Stimulated activated CD4-positive, alpha-beta T cell treated with anti-CD3 and anti-CD28 coated beads, TNF-alpha, amount 100 ng/mL, for 1 hour (primary cell): Measurements from ENCODE around the gene SOHLH1.
"Not testable (repeated sequence)": the region's sequence is repeated elsewhere in the genome, so short reads cannot be mapped to it uniquely, and the experiment has no call there.

ENCODE experiments used
- DNase-seq, 3 donors: peaks; one replicate each; pipeline ENCODE4 v3.0.0-alpha.2; 2020; ENCODE audit warnings: low read depth in 3 of 3, low spot score in 1 of 3

Gene SOHLH1

DNA sequence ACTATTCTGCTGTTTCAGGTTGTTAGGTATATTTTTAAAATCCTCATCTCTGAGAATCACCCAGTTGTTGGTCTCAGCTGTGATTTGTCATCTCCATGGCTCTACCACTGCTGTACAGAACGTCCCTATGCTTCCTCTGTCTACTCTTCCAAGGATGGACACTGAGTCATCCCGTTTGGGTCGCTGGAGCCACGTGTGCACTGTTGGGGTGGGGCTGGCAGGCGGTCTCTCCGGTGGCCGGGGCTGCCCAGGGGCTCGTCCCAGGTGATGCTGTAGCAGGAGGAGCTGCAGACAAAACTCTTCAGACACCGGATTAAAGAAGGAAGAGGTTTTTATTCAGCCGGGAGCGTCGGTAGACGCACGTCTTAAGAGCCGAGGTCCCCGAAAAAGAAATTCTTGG, 19.2 kb downstream of the SOHLH1 start:
- DNase-seq = no peak

DNA sequence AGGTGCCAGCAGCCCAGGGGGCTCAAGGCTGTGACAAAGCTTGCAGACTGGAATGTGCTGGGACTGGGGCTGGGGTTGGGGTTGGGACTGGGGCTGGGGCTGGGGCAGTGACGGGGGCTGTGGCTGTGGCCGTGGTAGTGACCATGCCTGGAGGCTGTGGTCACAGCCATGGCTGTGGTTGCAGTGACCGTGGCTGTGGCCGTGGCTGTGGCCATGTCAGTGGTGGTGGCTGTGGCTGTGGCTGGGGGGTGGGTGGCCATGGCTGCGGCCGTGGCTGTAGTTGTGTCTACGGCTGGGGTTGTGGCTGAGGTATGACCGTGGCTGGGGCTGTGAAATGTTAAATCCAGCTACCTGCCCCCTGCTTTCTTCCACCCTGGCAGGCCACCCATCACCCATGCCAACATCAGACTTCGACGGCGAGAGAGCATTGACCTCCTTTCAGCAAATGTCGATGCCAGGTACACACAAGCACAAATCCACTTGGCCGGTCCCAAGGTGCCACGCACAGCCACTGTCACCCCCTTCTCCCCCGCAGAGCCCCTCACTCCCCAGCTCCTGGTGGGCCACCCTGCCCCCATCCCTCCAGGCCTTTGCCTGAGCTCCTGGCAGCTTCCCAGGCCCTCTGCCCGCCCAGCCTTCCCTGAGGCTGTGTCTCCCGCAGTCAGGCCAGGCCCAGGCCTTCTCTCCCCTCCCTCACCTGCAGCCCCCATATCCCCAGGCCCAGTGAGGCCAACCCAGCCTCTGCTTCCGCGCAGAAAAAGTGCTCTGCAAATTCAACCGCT, 20.9 kb downstream of the SOHLH1 start:
- no peak for DNase-seq

DNA sequence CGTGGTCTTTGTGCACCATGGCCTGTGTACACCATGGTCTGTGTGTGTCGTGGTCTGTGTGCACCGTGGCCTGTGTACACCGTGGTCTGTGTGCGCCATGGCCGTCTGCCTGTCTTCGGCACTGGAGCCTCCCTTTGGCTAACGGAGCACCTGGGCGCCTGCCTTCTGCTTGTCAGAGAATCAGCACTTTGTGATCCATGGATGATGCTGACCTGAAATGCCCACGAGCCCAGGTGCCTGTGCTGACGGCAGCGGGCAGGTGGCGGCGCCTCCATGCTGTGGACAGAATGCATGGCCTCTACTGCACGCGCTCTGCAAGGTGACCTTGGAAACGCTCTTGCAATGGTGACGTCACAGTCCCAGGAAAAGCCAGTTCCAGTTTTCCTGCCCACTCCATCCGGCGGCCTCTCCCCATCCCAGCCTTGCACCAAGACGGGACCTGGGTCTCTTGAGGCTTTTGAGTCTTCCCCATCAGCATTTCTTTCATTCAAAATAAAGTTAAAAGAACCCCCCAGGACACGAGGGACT, 21.6 kb downstream of the SOHLH1 start:
- no peak for DNase-seq

DNA sequence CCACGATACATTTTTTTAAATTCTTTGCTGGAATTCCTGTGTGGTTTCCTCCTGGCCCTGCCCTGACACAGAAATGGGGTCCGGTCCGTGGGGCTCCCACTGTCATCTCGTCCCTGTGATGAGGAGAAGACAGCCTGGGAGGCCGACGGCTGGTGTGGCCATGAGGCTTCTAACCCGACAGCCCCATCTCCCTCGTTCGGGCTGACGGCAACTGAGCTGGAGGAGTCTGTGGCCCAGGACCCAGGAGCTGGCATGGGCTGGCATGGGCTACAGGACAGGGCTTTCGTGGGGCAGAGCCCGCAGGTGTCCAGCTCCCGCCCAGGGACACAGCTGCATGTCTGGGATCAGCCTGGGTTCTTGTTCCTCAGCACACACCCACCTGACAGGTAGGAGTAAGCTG, 22.4 kb downstream of the SOHLH1 start:
- no peak for DNase-seq

DNA sequence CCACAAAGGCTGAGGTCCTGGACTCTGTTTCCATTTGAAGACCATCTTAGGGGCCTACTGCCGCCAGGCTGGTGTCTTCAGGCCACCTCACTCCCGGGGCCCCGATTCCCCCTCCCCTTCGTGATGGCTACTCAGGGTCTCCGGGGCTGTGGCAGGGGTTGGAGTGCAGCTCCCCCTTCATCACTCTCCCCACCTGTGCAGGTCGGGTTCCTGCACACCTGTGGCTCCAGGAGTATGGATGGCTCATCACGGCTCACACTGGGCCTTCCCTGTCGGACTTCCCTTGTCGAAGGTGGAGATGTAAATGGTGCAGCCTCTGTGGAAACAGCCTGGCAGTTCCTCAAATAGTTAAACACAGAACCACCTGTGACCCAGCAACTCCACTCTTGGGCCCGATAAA, 24.3 kb downstream of the SOHLH1 start:
- DNase-seq = no peak

DNA sequence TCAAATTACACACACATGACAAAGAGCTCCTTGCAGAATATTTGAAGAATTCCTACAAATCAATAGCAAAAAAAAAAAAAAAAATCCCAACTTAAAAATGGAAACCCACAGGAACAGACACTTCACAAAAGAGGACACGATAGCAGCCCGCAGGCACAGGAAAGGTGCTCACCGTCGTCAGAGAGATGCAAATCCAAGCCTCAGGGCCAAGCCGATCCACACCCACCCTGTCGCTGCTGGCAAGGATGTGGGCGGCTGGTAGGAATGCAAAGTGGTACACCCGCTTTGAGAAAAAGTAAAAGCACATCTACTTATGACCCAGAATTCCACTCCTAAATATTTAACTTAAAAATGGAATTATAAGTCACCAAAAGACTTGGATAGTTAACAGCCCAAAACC, 25.3 kb downstream of the SOHLH1 start:
- no peak for DNase-seq

DNA sequence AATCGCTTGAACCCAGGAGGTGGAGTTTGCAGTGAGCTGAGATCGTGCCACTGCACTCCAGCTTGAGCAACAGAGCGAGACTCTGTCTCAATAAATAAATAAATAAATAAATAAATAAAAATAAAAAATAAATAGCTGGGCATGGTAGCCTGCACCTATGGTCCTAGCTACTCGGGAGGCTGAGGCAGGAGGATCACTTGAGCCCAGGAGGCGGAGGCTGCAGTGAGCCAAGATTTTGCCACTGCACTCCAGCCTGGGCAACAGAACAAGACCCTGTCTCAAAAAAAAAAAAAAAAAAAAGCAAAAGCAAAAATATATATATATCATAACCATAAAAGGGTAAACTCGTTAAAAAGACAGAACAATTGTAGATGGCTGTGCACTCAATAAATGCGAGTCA, 26.5 kb downstream of the SOHLH1 start:
- DNase-seq = not testable (repeated sequence)

DNA sequence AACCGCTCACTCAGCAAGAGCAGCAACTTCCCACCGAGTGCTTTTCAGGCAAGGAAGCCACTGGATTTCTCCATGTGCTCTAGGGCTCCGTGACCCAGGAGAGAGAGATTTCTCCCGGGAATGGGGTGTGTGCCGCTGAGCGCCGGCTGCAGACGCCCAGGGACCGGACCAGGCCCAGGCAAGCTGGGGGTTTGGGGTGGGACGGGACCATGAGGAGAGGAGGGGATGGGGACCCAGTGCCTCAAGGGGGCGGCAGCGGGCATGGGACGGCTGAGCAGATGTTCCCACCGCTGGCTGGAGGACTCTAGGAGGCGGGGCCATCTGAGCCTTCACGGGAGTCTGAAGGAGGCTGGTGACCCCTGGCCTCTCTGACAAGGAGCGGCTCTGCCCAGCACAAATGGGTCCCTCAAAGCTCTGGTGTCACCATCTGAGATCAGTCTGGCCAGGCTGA, 27.7 kb downstream of the SOHLH1 start:
- DNase-seq = no peak

DNA sequence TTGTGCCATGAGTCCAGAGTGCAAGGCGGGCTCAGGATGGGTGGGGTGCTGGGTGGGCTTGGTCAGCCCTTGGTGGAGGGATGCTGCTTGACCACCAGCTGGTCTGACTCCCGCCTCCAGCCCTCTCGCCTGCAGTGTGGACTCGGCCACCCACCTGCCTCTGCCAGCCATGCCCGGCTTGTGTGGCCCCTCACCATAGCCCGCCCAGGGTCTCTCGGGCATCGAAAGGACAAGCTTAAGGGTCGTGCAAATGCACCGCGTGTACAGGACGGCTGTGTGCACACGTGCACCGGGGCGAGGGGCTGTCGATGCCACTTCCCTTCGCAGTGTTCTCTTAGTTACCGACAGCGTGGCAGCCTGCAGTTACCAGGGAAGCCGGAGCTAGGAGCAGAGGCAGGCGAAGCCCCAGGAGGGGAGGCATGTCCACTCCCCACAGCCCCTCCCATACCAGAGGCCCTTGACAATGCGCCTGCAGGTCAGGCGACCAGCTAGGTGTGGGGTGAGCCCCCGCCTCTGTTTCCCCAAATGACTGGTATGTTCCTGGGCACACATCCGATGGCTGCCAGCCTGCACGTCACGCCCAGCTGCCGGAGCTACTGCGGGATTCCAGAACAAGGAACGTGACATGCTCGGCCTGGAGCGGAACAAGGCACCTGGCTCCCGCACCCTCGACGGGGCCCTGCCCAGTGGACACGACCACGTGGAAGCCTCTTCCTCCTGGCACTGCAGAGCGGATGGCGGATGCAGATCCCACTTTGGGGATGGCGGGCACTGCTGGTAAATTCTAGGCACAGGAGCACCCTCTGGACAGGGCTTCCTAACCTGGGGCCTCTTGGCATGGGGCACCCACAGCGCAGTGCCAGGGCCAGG, 28.3 kb downstream of the SOHLH1 start:
- DNase-seq = no peak

DNA sequence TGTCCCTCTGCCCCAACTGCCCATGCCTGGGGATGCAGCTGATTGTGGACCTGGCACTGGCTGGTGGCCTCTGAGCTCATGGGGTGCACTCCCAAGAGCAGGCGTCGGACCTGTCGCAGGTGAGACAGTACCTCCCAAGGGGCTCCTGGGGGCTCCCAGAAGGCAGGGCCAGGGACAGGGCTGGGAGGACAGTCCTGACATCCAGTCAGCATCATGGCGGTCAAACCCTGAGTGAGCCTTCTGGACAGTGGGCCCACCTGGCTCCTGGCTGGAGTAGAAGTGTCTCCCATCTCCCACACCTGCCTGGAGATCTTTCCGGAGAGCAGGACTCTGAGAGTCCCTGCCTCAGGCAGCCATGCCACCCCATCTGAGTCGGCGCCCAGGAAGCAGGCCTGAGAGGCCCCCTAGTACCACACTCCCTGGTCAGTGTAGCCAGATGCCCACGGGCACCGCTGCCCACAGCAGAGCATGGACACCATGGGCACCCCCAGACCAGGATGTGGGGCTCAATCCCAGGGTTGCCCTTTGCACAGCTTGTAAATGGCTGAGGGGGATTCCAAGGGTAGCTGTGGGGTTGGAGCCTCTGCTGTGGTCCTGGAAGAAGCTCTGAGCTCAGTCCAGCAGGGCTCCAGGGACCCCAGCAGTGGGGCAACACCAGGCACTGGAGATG, 29.5 kb downstream of the SOHLH1 start:
- no peak for DNase-seq

DNA sequence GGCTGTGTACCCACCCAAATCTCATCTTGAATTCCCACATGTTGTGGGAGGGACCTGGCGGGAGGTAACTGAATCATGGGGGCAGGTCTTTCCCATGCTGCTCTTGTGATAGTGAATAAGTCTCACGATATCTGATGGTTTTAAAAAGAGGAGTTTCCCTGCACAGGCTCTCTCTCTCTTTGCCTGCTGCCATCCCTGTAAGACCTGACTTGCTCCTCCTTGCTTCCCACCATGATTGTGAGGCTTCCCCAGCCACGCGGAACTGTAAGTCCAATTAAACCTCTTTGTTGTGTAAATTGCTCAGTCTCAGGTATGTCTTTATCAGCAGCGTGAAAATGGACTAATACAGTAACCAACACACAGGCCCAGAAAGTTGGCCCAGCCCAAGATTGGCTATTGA, 30.3 kb downstream of the SOHLH1 start:
- not testable (repeated sequence) for DNase-seq

DNA sequence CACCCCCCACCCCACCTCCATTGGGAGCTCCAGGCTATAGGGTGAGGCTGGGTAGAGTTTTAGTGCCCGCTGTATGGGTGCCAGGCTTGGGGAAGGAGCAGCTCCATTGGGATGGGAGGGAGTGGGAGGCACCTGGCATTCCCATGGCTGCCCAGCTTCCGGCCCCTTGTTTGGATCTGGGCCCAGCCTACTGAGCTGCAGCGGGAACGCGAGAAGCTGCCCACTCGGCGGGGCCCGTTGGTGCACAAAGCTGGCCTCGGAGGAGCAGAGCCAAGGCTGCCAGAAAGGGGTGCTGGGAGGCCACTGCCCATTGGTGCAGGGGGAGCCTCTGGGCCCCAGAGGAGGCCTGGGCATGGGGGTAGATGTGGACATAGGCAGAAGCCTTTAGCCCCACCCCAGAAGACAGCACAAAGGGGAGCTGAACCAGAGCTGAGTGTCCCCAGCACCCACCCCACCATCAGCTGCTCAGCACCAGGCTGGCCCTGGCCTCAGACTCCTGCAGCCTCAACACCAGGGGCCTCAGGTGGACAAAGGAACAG, 31.7 kb downstream of the SOHLH1 start:
- DNase-seq = no peak

DNA sequence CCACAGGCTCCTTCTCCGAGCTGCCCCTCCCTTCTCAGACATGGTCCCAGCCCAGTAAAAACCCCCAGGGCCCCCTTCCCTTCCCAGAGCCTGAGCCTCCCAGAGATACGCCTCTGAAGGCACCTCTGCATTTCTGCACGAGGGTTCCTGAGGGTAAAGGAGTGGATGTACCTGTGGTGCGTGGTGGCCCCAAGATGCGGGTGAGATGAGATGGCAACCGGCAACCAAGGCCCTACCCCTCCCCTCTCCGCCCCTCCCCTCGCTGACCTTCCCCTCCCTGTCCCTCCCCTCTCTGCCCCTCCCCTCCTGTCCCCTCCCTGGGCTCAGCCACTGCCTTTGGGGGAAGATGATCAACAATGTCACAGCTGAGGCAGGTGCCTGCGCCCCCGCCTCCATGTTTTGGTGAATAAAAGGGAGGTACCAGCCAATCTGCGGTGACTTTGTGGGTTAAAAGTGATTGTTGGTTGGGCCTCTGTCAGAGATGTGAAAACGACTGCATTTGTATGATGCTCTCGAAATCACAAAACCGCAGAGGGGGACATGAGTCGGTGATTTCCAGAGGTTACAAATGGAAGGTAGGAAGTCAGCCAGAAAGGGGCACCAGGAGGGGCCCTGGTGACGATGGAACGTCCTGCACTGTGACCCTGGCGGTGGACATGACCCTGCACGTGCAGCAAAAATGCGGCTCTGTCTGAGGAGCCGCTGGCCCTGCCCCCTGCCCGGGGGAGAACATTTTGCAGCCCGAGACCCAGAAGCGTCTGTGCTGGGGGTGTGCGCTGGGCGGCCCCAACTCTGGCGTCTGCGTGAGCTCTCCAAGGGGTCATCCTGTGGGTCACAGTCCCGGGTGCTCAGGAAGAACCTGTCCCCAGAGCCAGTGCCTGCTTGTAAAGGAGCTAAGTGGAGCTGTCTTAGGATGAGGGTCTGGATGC, 32.5 kb downstream of the SOHLH1 start:
- DNase-seq = no peak

DNA sequence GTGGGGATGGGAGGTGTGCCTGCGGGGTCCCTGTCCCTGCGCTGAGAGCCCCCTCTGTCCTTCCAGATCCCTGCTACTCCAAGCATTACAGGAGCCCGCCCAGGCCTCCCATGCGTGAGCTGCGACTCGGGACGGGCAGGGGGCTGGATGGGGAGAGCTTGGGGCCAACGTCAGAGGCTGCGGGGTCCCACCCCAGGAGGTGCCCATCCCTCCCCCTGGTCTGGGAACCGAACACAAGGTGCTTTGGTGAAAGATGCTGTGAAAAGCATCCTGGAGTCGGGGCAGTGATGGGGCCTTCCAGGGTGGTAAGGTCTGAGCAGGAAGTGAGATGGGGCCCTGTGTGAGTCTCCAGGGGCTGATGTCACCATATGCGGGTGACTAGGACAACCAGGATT, 33.5 kb downstream of the SOHLH1 start:
- DNase-seq = no peak

DNA sequence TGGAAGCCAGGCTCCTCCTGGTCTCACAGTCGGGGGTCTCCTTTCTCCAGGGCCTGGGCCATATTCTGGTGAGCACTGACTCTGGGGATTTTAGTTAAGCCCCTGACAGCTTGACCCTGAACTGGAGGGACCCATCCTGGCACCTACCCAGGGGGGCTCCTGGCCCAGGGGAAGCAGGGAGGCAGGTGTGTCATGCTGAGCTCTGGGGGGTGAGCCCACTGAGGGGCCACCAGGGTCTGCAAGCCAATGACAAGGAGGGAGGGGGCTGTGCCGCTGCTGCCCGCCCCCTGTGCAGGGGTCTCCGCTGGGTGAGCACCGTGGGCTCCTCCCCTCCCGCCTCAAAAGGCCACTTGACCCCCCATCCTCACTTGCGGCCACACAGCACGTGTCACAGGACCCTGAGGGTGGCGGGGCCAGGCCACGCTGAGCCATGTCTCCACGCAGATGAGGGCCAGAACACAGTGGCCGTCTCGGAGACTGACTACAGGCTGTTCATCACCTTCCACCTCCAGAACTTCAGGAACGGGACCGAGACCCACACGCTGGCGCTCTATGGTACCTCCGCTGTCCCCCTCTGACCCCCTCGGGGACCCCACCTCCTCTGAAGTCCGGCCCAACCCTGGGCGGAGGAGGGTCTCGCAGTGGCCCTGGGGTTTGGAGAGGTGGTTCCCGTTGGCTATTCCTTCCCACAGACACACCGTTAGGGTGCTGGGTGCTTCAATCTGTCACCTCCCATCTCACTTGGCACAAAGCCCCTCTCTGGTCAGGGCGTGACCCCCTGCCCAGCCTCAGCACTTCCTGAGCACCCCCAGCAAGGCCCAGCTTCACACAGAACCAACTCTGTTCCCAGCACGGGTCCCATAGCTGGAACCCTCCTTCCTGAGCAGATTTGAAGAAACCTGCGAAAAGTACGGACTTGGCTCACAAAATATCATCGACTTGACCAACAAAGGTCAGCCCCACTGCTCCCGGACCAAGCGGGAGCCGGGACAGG, 34.2 kb downstream of the SOHLH1 start:
- DNase-seq = no peak

DNA sequence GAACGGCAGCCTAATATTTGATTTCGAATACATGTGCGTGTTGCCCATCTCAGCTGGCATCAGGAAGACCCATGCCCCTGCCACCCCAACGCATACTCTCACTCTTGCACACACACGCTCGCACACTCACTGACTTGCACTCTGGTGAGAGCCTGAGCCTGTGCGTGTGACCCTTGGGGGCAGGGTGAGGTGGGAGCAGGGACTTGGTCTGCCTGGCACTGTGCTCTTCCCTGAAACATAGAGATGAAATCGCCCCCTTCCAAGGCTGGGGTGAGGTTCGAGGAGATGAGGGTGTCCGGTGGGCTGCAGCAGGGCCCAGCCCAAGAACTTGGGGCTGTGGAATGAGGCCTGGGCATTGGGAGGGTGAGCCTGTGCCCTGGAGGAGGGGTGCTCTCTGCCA, 35.0 kb downstream of the SOHLH1 start:
- DNase-seq = no peak

DNA sequence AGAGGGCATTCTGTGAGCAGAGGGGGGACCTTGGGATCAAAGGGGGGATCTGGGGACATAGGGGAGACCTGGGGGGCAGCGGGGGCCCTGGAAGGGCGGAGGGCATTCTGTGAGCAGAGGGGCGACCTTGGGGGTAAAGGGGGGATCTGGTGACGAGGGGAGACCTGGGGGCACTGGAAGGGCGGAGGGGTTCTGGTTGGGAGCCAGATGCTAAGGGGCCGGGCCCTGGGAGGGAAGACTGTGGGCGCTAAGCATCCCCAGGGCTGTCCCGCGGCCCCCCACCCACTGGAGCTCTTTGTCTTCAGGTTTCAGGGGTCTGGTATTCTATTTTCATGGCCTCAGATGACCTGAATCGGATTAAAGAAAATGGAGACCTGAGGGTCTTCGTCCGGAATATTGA, 35.4 kb downstream of the SOHLH1 start:
- DNase-seq = no peak

DNA sequence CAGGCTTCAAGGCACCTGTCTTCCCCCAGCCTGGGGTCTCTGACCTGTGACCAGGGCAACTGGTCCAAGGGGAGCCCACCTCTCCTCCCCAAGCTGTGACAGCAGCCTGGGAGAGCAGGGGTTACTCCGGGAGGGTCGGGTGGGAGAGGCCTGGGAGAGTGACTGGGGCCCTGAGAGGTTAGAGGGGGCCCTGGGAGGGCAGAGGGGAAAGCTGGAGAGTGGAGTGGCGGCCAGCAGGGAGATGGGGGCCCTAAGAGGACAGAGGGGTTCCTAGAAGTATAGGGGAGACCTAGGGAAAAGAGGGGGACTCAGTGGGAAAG, 35.9 kb downstream of the SOHLH1 start:
- DNase-seq = no peak

DNA sequence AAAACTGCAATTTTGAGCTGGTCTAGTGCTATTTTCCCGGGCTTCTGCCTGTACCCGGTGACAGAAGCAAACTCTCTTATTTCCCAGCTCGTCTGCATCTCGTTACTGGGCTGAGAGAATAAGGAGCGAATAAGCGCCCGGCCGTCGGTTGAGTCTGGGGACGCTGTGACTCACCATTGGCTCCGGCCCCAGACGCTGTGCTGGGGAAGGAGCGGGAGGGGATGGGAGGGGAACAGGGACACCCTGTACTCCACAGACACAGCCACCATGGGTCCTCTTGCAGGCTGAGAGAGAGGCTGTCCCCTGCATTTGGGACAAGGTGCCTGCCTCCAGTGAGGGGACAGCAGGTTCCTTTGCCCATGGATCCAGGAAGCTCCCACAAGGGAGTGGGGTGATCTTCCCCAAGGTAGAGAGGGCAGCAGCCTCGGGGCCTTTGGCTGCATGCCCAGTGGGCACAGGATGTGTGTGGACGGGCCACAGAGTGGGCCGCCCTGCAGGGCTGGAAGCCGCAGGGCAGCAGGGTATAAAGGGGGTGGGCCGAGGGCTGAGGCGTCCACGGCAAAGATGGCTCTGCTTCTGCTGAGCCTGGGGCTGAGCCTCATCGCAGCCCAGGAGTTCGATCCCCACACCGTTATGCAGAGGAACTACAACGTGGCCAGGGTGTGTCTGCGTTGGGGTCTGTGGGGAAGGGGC, 36.4 kb downstream of the SOHLH1 start, which contains the start of gene LCN9:
TSS of gene LCN9 (plus strand) at position 552 of the 693 bp plus-strand sequence. CDS start at position 565, 13 bp downstream.
- DNase-seq = no peak
